GM10248 (cell line): ENCODE measurements around the gene GINS1.
A peak's percentile ranks its signal among the peaks of the same experiment; 100 is the strongest.

Experiments used
- CTCF ChIA-PET: fragments of 300-600 bp; sonication (Branson Sonifier 250); formaldehyde crosslinking; extraction: SDS; loops from one replicate; lab custom pipeline; 2021; ENCODE audit warnings: antibody characterized with exemption; lab: Yijun Ruan, JAX
- POLR2A ChIA-PET: fragments of 350-650 bp; sonication (Branson Sonifier 250); formaldehyde crosslinking; extraction: SDS; loops from one replicate; lab custom pipeline; 2020; ENCODE audit warnings: antibody characterized with exemption; lab: Yijun Ruan, JAX
- DNase-seq: peaks from one replicate; pipeline ENCODE4 v3.0.0; 2012; ENCODE audit errors: extremely low spot score
- TF ChIP-seq, protein P1 (sequence below): IDR thresholded peaks from 2 replicates; pipeline ENCODE4 v1.5.1; 2012; ENCODE audit warnings: mild to moderate bottlenecking, low read depth; ENCODE audit errors: extremely low read depth, missing control alignments, control extremely low read depth

GINS1 gene

DNA sequence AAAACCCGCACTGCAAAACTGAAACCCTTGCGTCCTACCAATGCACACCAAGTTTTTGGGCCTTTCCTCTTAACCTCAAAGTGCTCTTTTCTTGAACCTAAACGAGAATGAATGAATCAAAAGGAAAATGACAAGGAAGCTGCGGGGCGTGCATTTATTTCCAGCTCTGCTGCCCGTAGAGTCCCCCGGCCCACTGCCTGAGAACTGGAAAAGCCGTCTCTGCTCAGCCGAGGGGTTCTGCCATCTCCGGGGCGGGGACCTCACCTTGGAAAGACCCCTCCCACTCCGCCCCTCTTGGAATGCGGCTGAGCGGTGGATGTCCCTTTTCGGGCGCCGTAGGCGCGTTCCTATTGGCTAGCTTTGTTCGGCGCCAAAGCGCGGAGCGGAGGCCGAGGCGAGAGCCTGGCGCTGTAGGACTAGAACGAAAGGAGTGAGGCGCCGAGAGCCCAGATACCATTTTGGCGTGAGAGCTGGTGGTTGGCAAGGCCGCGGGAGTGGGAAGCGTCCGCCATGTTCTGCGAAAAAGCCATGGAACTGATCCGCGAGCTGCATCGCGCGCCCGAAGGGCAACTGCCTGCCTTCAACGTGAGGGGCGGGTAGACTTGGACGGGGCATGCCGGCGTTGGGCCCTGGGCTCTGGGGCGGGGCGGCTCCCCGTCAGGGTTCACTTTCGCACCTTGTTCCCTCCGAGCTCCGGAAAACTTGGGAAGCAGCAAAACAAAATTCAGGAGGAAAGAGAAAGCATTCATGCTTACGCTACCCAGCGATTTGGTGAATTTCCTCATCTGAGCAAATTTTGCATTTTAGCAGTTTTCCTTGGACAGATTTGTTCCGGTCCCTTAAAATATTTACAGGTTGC lies at the start of gene GINS1:
Gene GINS1 (plus strand): TSS at position 363 of the 859 bp plus-strand sequence. CDS start 148 bp downstream, at position 511.
- POLR2A ChIA-PET, result interaction anchor here (1.2 kb wide), 1 partner anchor 11 kb away, joined by 3 read pairs; no protein-coding TSS in a partner anchor
- DNase-seq, result peak; percentile 91
- TF ChIP-seq, protein P1, sequence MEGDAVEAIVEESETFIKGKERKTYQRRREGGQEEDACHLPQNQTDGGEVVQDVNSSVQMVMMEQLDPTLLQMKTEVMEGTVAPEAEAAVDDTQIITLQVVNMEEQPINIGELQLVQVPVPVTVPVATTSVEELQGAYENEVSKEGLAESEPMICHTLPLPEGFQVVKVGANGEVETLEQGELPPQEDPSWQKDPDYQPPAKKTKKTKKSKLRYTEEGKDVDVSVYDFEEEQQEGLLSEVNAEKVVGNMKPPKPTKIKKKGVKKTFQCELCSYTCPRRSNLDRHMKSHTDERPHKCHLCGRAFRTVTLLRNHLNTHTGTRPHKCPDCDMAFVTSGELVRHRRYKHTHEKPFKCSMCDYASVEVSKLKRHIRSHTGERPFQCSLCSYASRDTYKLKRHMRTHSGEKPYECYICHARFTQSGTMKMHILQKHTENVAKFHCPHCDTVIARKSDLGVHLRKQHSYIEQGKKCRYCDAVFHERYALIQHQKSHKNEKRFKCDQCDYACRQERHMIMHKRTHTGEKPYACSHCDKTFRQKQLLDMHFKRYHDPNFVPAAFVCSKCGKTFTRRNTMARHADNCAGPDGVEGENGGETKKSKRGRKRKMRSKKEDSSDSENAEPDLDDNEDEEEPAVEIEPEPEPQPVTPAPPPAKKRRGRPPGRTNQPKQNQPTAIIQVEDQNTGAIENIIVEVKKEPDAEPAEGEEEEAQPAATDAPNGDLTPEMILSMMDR, result no peak
- CTCF ChIA-PET, result interaction anchor here (1.0 to 4.4 kb wide), 9 partner anchors 9 to 414 kb away, joined by 3 to 51 read pairs (median 5); no protein-coding TSS in a partner anchor

- DNase-seq, result no peak
- POLR2A ChIA-PET, result no interaction called here
- TF ChIP-seq, protein P1, result no peak
- CTCF ChIA-PET, result interaction anchor here (0.9 to 1.5 kb wide), 3 partner anchors 13 to 136 kb away, joined by 3 to 4 read pairs (median 3); no protein-coding TSS in a partner anchor
Observed at GRCh38 chr20:25360631-25361286, 46.7 kb upstream of the GINS1 start.

DNA sequence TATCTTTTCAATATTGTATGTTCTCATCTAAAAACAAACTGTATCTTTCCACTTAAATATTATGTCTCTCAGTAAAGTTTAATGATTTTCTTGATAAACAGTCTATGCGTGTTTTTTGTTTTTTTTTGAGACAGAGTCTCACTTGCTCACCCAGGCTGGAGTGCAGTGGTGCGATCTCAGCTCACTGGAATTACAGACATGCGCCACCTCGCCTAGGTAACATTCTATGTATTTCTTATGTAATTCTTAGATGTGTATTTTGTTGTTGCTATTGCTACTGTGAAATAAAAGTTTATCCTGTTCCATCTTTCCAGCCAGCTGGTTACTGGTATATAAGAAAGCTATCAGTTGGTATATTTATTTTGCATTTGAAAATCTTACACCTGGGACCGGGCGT lies 46.2 kb upstream of the GINS1 start:
- no peak for DNase-seq
- ChIA-PET POLR2A (no interaction called here), CTCF (interaction anchor here (1.2 to 1.5 kb wide), 2 partner anchors 16 to 137 kb away, joined by 3 to 4 read pairs; no protein-coding TSS in a partner anchor)
- TF ChIP-seq, protein P1, result no peak

GRCh38 chr20:25364180-25364788 lies 43.2 kb upstream of the GINS1 start:
- ChIA-PET POLR2A (no interaction called here), CTCF (interaction anchor here (0.9 to 1.0 kb wide), 2 partner anchors 11 to 35 kb away, joined by 3 to 5 read pairs; no protein-coding TSS in a partner anchor)
- no peak for DNase-seq
- TF ChIP-seq, protein P1, result no peak

GRCh38 chr20:25364879-25365699 lies 42.4 kb upstream of the GINS1 start:
- DNase-seq, result no peak
- POLR2A ChIA-PET, result no interaction called here
- CTCF ChIA-PET, result interaction anchor here (0.9 kb wide), 1 partner anchor 34 kb away, joined by 3 read pairs; no protein-coding TSS in a partner anchor
- TF ChIP-seq, protein P1, result no peak
